NCI-H1436 treated with DMSO at 0.1 percent for 48 hours (cell line): ENCODE results near the gene OR13C8.
"Not testable (repeated sequence)": the region's sequence is repeated elsewhere in the genome, so short reads cannot be mapped to it uniquely, and the experiment has no call there.

Experiments
- DNase-seq: peaks from one replicate; lab custom pipeline; 2025; lab: John Stamatoyannopoulos, UW

The OR13C8 gene

GRCh38 chr9:104568868-104569267 lies at the start of gene OR13C8:
Gene OR13C8, plus strand, starts transcription at chr9:104569168. Its CDS starts 0 bp downstream, at chr9:104569168.
- DNase-seq: no peak

GRCh38 chr9:104520241-104520640 lies 48.7 kb upstream of the OR13C8 start:
- not testable (repeated sequence) for DNase-seq

GRCh38 chr9:104527109-104527508 lies 41.9 kb upstream of the OR13C8 start, which contains the start of gene OR13C4:
Gene OR13C4, minus strand, starts transcription at chr9:104527209. Its CDS starts 0 bp downstream, at chr9:104527209.
- no peak for DNase-seq

GRCh38 chr9:104536756-104537155 lies 32.2 kb upstream of the OR13C8 start, which contains the start of gene OR13C3:
Gene OR13C3, minus strand, starts transcription at chr9:104536856. Its CDS starts 133 bp downstream, at chr9:104536723.
- no peak for DNase-seq

- no peak for DNase-seq
These were observed 29.7 kb upstream of the OR13C8 start for GRCh38 chr9:104539275-104539674.

- no peak for DNase-seq
These were observed 24.3 kb upstream of the OR13C8 start for GRCh38 chr9:104544644-104545043.

GRCh38 chr9:104553261-104553660 lies 15.7 kb upstream of the OR13C8 start:
- DNase-seq: no peak

GRCh38 chr9:104555521-104555920 lies 13.4 kb upstream of the OR13C8 start:
- no peak for DNase-seq

GRCh38 chr9:104556830-104557634 lies 11.9 kb upstream of the OR13C8 start:
- DNase-seq: peak; percentile 61

- DNase-seq: no peak
These were observed 4.6 kb upstream of the OR13C8 start for GRCh38 chr9:104564358-104564757.

GRCh38 chr9:104572612-104573011 lies 3.6 kb downstream of the OR13C8 start:
- no peak for DNase-seq

GRCh38 chr9:104575456-104575855 lies 6.5 kb downstream of the OR13C8 start:
- DNase-seq: no peak

- no peak for DNase-seq
These were observed 8.3 kb downstream of the OR13C8 start for GRCh38 chr9:104577263-104577662.

GRCh38 chr9:104580562-104580961 lies 11.6 kb downstream of the OR13C8 start:
- no peak for DNase-seq

GRCh38 chr9:104586496-104587180 lies 17.7 kb downstream of the OR13C8 start:
- DNase-seq: no peak

- no peak for DNase-seq
These were observed 20.7 kb downstream of the OR13C8 start for GRCh38 chr9:104589626-104590025.

GRCh38 chr9:104598749-104599148 lies 29.8 kb downstream of the OR13C8 start:
- not testable (repeated sequence) for DNase-seq

- not testable (repeated sequence) for DNase-seq
These were observed 30.3 kb downstream of the OR13C8 start, which contains the start of gene OR13C5 for GRCh38 chr9:104599313-104599712. Gene OR13C5, minus strand, starts transcription at chr9:104599413. Its CDS starts 0 bp downstream, at chr9:104599413.

GRCh38 chr9:104604801-104605200 lies 35.8 kb downstream of the OR13C8 start:
- DNase-seq: no peak

GRCh38 chr9:104605527-104605926 lies 36.6 kb downstream of the OR13C8 start, which contains the start of gene OR13C2:
Gene OR13C2, minus strand, starts transcription at chr9:104605627. Its CDS starts 0 bp downstream, at chr9:104605627.
- not testable (repeated sequence) for DNase-seq

GRCh38 chr9:104606152-104606551 lies 37.2 kb downstream of the OR13C8 start:
- no peak for DNase-seq

GRCh38 chr9:104608336-104608735 lies 39.4 kb downstream of the OR13C8 start:
- no peak for DNase-seq

GRCh38 chr9:104611213-104611612 lies 42.2 kb downstream of the OR13C8 start:
- DNase-seq: no peak
